ENCODE data around the gene ARHGAP44.

Gene ARHGAP44

GRCh38 chr17:13030056-13030455 lies 240.8 kb downstream of the ARHGAP44 start:
- no peak for DNase-seq

GRCh38 chr17:13030459-13031300 lies 241.4 kb downstream of the ARHGAP44 start:
- peak; percentile 1 for DNase-seq

- no peak for DNase-seq
Observed at GRCh38 chr17:13031718-13032350, 242.5 kb downstream of the ARHGAP44 start.

DNA sequence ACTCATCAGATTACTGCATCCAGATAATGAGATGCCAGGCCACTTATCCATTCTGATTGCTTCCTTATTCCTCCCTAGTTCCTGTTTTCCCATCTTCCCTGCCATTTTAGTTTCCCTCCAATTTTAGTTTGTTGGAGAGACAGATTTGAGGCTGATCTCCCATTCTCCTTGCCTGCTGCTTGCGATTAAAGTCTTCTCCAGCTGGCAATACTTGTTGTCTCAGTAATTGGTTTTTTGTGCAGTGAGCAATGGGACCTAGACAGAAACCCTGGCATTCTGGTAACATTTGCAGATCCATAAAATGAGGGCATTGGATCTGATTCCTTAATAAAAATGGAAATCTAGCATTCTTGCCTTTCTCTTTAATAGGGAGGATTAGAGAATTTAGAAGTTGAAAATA lies 246.1 kb downstream of the ARHGAP44 start:
- DNase-seq, result no peak

DNA sequence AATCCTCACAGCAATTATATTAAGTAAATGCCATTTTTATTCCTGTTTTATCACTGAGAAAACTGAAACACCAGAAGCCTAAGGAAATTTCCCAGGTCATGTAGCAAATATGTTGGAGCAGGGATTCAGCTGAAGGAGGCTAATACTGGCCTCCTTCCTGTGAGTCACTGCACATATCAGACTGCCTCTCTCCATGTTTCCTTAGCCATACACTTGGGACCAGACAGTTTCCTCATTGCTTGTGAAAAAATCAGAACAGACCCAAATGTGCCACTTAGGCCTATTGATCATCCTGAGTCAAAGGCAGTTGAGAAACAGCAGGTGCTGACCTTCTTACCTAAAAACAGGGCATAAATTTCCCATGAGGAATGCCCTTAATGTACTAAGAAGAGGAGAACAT lies 247.5 kb downstream of the ARHGAP44 start:
- DNase-seq, result no peak

GRCh38 chr17:13038931-13039665 lies 249.8 kb downstream of the ARHGAP44 start:
- DNase-seq, result no peak

Measured in DMS153 (cell line).